WTC11 (cell line): ENCODE measurements around the gene SORCS2. TPM values are rescaled to one million over a fixed set of nuclear protein-coding genes. Genes with fewer than 3 reads are reported as not detected.

Source experiments
- ATAC-seq: fragments of 200-7000 bp; cut with Tn5 transposase; 2 replicates; pipeline ENCODE4 v1.10.0; 2021; ENCODE audit warnings: mild to moderate bottlenecking, moderate library complexity
- CTCF ChIA-PET: fragments of 300-600 bp; sonication (Branson Sonifier 250); formaldehyde crosslinking; loops from one replicate; lab custom pipeline; 2021; ENCODE audit warnings: antibody characterized with exemption; lab: Charles Lee
- POLR2A ChIA-PET: fragments of 350-600 bp; sonication (Branson Sonifier 250); formaldehyde crosslinking; loops from one replicate; lab custom pipeline; 2021; ENCODE audit warnings: antibody characterized with exemption; lab: Charles Lee
- DNase-seq: peaks from one replicate; pipeline ENCODE4 v3.0.0; 2021; ENCODE audit warnings: low spot score
- H3K27ac Mint-ChIP-seq: 2 replicates; pipeline ENCODE4 v1.8.0; 2021; ENCODE audit warnings: mixed read lengths
- H3K27me3 Mint-ChIP-seq: 2 replicates; pipeline ENCODE4 v1.8.0; 2021; ENCODE audit warnings: low read depth, mild to moderate bottlenecking, moderate library complexity, mixed read lengths
- H3K36me3 Mint-ChIP-seq: 2 replicates; pipeline ENCODE4 v1.8.0; 2021; ENCODE audit warnings: mixed read lengths
- H3K4me1 Mint-ChIP-seq: 2 replicates; pipeline ENCODE4 v1.8.0; 2022; ENCODE audit warnings: mixed read lengths
- H3K4me3 Mint-ChIP-seq: 2 replicates; pipeline ENCODE4 v1.8.0; 2021; ENCODE audit warnings: mild to moderate bottlenecking, moderate library complexity, mixed read lengths
- H3K9me3 Mint-ChIP-seq: 2 replicates; pipeline ENCODE4 v1.8.0; 2021; ENCODE audit warnings: mixed read lengths
- AFF4 ChIP-seq: sonication (generic); formaldehyde crosslinking; IDR thresholded peaks from 2 replicates; pipeline ENCODE4 v1.8.1; 2023; ENCODE audit warnings: mild to moderate bottlenecking, missing genetic modification reagents, borderline replicate concordance
- AR ChIP-seq: fragments of 250-450 bp; sonication (Bioruptor Pico); IDR thresholded peaks from 2 replicates; pipeline ENCODE4 v1.9.0; 2021; ENCODE audit warnings: mild to moderate bottlenecking
- FOXK1 ChIP-seq: sonication (generic); formaldehyde crosslinking; IDR thresholded peaks from 2 replicates; pipeline ENCODE4 v1.8.0; 2022; ENCODE audit warnings: mild to moderate bottlenecking, moderate library complexity, missing genetic modification reagents
- GABPB1 ChIP-seq: sonication (generic); formaldehyde crosslinking; IDR thresholded peaks from 2 replicates; pipeline ENCODE4 v1.8.1; 2023; ENCODE audit warnings: mild to moderate bottlenecking, missing genetic modification reagents
- MXD4 ChIP-seq: fragments of 250-450 bp; sonication (Bioruptor Pico); IDR thresholded peaks from 2 replicates; pipeline ENCODE4 v1.8.0; 2021; ENCODE audit warnings: mild to moderate bottlenecking, moderate library complexity, borderline replicate concordance
- NR3C1 ChIP-seq: sonication (generic); formaldehyde crosslinking; conservative IDR thresholded peaks from 2 replicates; pipeline ENCODE4 v1.8.1; 2023; ENCODE audit warnings: low read depth, mild to moderate bottlenecking, missing genetic modification reagents
- TCF7 ChIP-seq: sonication (generic); formaldehyde crosslinking; IDR thresholded peaks from 2 replicates; pipeline ENCODE4 v1.8.0; 2022; ENCODE audit warnings: mild to moderate bottlenecking, low read depth, missing genetic modification reagents, moderate library complexity
- ZNF396 ChIP-seq: fragments of 250-450 bp; sonication (Bioruptor Pico); IDR thresholded peaks from 2 replicates; pipeline ENCODE4 v1.8.0; 2021; ENCODE audit warnings: mild to moderate bottlenecking, moderate library complexity, borderline replicate concordance
- total RNA-seq: library from RNA; stranded (reverse); gene quantifications from 3 replicates; pipeline ENCODE4 v1.2.3, GENCODE V29; 2021
- TF ChIP-seq, protein P1 (sequence below): sonication (generic); formaldehyde crosslinking; IDR thresholded peaks from 2 replicates; pipeline ENCODE4 v1.8.0; 2023; ENCODE audit warnings: mild to moderate bottlenecking, missing genetic modification reagents
- TF ChIP-seq, protein P2 (sequence below): sonication (generic); formaldehyde crosslinking; IDR thresholded peaks from 2 replicates; pipeline ENCODE4 v1.8.1; 2022; ENCODE audit warnings: mild to moderate bottlenecking, moderate library complexity, missing genetic modification reagents

The SORCS2 gene
- total RNA-seq, 1 experiment from 2014 or later: 6.6 TPM

GRCh38 chr4:7658341-7659204, 466.2 kb downstream of the SORCS2 start (continued):
- no peak for TF ChIP-seq AR (CRISPR knock-in tag)

DNA sequence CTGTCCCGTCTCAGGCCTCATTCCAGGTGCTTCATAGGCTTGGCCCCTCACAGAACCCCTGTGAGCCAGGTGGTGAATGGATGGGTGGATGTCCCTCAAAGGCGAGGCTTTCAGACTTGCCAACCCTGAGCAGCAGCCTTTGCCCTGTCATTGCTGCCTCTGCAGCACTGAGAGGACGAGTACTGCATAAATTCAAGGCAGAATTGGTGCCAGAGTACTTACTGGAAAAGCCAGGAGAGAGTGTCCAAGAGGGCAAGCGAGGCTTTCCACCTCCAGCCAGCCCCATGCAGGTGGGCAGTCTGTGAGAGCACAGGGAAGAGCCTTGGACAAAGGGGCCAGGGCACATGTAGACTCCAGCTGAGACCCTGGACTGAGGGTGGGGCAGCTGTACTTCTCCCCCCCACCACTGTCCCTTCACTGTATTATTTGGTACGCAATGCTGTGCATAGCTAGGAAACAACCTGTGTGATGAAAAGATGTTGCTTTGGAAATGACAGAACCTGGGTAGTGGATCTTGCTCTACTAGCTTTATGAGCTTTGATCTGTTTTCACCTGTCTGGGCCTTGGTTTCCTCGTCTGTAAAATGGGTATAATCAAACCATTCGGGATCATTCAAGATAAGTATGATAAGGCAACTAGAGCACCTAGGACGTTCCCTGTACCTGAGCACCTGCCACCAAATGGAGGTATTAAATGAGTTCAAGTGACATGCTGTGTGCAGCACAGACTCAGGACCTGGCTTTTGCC, 467.3 kb downstream of the SORCS2 start:
- no peaks in the 10 kb centered on the region for H3K36me3 Mint-ChIP-seq
- H3K9me3 Mint-ChIP-seq: no peaks in the 10 kb centered on the region
- TF ChIP-seq NR3C1 (CRISPR knock-in tag) (no peak), TCF7 (no peak), ZNF396 (no peak), FOXK1 (CRISPR knock-in tag) (no peak), MXD4 (CRISPR knock-in tag) (no peak), GABPB1 (CRISPR knock-in tag) (no peak), AFF4 (CRISPR knock-in tag) (no peak)
- TF ChIP-seq, protein P1, sequence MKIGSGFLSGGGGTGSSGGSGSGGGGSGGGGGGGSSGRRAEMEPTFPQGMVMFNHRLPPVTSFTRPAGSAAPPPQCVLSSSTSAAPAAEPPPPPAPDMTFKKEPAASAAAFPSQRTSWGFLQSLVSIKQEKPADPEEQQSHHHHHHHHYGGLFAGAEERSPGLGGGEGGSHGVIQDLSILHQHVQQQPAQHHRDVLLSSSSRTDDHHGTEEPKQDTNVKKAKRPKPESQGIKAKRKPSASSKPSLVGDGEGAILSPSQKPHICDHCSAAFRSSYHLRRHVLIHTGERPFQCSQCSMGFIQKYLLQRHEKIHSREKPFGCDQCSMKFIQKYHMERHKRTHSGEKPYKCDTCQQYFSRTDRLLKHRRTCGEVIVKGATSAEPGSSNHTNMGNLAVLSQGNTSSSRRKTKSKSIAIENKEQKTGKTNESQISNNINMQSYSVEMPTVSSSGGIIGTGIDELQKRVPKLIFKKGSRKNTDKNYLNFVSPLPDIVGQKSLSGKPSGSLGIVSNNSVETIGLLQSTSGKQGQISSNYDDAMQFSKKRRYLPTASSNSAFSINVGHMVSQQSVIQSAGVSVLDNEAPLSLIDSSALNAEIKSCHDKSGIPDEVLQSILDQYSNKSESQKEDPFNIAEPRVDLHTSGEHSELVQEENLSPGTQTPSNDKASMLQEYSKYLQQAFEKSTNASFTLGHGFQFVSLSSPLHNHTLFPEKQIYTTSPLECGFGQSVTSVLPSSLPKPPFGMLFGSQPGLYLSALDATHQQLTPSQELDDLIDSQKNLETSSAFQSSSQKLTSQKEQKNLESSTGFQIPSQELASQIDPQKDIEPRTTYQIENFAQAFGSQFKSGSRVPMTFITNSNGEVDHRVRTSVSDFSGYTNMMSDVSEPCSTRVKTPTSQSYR (CRISPR knock-in tag): no peak
- TF ChIP-seq, protein P2, sequence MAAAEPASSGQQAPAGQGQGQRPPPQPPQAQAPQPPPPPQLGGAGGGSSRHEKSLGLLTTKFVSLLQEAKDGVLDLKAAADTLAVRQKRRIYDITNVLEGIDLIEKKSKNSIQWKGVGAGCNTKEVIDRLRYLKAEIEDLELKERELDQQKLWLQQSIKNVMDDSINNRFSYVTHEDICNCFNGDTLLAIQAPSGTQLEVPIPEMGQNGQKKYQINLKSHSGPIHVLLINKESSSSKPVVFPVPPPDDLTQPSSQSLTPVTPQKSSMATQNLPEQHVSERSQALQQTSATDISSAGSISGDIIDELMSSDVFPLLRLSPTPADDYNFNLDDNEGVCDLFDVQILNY (CRISPR knock-in tag): no peak
- no peak for DNase-seq
- H3K27me3 Mint-ChIP-seq: no peaks in the 10 kb centered on the region; the same call in 1 of the 2 replicates
- POLR2A ChIA-PET: no interaction called here
- H3K4me3 Mint-ChIP-seq: no peak overlapping the region
- ATAC-seq: no peak
- H3K4me1 Mint-ChIP-seq: peaks cover 22% of the 10 kb centered on the region
- CTCF ChIA-PET: interaction anchor here (2.6 kb wide), 1 partner anchor 9 kb away, joined by 22 read pairs; no protein-coding TSS in a partner anchor
- H3K27ac Mint-ChIP-seq: no peak overlapping the region
